DMS 273 (cell line): ENCODE measurements around the gene TBC1D22A.

ENCODE experiments used
- DNase-seq: peaks from one replicate; lab custom pipeline; 2025; ENCODE audit not compliant: unreplicated experiment; lab: John Stamatoyannopoulos, UW

TBC1D22A gene

DNA sequence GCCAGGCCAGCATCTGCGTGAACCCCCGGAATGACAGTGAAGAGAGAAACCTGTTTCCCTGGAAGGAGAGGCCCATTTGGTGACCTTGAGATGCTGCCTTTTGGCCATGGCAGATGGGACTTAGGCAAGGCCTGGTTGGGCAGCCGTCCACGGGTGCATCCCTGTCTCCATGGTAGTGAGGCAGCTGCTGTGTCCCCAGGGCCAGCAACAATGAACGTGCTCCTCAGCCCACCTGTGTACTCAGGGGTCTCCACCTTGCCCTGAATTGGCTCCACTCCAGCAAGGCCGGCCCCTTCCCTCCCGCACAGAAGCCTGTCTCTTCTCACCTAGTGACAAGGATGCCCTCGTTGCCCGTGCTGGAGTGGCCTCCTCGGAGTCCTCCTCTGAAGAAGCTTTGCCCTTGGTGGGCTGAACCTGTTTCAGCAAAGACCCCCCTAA lies 441.1 kb downstream of the TBC1D22A start:
- DNase-seq: no peak

DNA sequence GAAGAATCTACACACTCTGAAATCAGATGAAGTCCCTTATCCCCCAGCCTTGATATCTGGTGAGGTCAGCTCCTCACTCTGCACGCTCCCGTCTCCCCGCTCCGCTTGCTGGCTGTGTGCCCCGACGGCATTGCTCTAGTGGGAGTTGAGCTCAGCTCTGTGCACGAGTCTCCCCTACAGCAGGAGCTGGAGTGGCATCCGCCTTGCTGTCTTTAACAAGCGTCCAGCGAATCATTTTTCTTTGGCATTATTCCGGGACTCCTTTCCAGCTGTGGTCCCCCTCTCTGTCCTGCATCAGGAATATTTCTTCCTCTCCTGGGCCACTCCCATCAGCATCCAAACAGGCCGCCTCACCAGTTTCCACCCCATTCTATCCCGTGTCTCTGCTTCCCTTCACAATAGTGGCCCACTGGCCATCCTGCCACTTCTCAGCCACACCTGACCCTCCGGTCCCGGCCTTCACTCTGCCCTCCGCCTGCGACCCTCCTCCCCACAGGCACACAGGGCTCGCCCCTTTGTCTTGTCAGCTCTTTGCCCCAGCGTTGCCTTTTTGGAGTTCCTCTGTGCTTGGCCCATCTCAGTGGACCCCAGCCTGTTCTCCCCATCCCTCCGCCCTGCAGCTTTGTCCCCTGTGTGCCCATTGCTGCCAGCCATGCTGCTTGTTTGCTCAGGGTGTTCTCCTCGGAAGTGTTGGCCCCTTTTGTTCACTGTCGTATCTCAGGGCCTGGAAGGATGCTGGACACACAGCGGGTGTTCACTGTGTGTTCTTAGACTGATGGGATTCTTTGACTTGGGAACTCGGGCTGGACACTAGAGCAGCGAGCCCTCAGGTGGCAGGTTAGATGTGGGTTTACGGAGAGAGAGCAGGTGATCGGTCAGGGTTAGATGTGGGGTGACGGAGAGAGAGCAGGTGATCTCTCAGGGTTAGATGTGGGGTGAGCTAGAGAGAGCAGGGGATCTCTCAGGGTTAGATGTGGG lies 441.8 kb downstream of the TBC1D22A start:
- DNase-seq: no peak

DNA sequence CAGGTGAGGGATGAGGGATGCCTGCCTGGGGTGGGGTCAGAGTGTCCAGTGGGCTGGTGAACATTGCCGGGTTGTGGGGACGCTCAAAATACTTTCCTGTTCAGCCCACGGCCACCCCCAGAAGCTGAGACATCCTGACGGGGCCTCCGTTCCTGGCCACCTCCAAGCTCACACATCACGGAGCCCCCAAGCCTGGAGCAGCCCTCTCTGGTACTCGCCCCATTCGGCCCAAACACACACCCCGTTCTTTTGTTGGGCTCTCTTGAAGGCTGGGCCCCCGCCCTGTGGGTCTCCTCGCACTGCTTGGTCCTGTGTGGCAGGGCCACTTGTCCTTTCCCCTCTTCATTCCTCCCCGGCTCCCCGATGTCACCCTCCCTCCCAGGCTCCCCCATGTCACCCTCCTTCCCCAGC lies 442.6 kb downstream of the TBC1D22A start:
- no peak for DNase-seq

DNA sequence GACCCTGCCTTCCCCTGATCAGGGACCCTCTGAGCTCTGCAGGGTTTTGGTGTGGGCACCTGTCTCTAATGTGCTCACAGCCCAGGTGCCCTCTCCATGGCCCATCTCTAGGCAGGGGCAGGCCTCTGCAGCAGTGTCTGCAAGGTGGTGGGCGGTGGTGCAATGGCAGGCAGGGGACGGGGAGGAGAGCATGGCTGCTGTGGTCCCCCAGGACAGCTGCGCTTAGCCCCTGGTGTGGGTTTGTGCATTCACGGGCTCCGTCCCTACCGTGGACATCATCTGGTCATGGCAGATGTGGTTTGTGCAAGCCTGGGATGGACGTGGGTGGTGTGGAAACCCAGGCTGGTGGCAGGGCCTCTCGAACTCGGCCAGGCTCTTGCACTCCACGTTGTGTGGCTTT lies 443.1 kb downstream of the TBC1D22A start:
- DNase-seq: no peak

DNA sequence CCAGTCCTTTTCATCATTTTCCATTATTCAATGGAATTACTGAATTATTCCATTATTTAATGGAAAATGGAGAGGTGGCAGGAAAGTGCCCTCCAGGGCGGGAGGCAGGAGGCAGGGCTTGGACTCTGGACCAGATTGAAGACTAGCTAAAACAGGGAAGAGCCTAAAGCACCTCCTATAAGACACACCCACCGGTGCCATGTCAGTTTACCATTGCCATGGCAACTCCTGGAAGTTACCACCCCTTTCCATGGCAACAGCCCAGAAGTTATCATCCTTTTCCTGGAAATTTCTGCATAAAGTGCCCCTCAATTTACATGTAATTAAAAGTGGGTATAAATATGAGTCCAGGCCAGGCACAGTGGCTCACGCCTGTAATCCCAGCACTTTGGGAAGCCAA lies 443.7 kb downstream of the TBC1D22A start:
- peak; percentile 15 for DNase-seq

DNA sequence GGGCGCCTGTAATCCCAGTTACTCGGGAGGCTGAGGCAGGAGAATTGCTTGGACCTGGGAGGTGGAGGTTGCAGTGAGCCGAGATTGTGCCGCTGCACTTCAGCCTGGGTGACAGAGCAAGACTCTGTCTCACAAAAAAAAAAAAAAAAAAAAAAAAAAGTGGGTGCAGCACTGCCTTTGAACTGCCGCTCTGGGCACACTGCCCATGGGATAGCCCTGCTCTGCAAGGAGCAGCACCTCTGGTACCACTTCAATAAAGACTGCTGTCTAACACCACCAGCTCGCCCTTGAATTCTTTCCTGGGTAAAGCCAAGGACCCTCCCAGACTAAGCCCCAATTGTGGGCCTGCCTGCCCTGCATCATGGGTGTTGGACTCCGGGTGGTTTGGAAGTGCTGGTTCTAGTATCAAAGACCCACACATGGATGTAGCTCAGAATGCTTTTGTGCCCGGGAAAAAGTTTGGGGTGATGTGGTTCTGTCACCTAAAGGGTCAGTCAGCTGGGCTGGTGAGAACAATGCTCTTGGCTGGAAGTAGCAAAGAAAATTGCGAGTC lies 444.3 kb downstream of the TBC1D22A start:
- no peak for DNase-seq

DNA sequence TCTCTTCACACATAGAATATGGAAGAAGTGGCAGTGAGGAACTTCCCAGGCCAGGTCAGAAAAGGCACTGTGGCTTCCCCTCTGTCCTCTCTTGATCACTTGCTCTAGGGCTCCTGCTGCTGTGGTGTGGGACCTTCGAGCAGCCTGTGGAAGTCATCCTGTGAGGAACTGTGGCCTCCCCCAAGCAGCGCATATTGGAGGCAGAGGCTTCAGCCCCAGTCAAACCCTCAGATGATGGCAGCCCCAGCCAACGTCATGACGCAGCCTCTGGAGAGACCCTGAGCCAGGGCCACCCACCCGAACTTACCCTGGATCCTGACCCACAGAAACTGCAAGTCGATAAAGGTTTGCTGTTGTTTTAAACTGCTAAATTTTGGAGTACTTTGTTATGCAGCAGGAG lies 444.9 kb downstream of the TBC1D22A start:
- DNase-seq: no peak

DNA sequence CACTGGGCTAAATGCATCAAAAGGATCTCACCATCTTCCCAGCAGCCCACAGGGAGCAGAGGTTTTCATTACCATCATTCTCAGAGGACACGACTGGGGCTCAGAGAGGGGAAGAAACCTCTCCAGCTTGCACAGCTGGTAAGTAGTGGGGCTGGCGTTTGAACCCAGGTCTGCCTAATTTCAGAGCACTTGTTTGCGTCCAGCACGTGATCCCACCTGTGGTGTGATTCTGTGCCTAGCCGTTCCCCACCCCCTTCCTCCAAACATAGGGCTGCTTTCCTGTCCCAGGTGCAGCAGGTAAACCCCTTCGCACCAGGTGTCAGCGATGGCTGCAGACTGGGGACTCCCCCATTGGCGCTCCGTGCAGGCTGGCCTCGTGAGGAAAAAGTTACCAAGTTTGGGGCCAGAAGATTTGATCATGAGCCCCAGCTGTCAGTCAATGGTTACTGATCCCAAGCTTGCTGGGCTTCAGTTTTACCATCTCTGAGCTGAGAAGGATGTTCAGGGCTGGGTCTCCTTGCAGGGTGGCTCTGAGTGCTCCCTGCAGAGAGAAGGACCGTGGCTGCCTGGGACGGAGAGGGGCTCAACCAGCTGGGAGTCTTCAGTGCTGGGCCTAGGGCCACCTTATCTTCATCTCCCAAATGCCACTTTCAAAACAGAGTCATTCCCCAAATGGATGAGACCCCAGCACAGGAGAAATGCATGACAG lies 445.6 kb downstream of the TBC1D22A start:
- no peak for DNase-seq

DNA sequence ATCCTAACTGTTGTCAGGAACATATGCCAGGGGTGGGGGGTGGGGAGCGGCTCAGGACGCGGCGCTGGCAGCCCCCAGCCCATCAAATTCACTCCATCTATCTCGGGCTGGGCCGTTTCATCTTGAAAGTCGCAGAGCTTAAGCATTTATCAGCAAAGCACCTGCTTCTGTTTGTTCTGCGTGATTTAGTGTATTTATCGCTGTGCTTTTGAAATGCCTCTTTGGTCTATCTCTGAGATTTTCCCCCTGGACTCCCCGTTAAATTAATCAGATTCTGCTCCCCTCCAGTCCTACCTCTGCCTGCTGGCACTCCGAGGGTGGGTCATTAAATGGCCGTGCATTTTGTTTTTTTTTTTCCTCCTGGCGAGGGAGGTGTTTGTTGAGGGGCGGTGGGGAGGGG lies 446.2 kb downstream of the TBC1D22A start:
- no peak for DNase-seq

DNA sequence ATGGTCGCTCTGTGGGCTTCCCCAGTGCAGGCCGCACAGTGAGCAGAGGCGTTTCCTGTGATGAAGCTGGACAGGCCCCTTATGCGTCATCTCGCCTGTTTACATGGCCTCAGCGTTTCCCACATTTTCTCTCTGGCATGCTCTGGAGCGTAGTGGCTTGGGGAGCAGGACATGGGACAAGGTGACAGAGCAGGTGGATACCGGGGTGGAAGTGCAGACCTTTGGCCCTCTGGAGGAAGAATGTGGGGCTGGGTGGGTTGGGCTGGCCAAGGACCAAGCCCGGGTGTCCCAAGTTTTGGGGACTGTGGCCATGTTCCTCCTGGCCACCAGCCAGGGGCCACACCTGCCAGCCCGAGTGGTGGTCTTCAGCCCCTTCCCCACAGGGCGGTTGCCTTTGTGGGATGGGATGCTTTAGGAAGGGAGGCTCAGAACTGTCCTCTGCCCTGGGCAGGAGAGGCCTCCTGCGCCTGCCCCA lies 446.6 kb downstream of the TBC1D22A start:
- DNase-seq: no peak

DNA sequence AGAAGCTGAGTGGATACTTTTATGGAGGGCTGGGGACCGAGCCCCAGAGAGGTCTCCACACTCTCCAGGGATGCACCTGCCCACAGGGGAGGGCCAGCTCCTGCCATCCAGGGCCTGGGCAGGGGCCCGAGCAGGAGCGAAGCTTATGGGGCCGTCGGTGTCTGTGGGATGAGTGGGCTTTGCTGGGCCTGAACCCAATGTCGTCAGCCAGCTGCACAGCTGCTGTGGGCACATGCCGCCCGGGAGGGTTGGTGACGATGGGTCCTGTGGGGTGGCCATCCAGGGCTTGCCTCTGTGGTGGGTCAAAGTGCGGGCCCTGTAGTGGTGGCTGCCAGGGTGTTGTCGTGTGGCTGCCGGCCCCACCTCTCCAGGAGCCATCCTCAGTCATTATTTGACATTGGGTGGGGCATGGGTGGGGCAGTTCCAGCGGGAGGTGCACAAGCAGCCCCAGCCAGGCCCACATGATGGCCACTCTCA lies 447.1 kb downstream of the TBC1D22A start:
- no peak for DNase-seq

DNA sequence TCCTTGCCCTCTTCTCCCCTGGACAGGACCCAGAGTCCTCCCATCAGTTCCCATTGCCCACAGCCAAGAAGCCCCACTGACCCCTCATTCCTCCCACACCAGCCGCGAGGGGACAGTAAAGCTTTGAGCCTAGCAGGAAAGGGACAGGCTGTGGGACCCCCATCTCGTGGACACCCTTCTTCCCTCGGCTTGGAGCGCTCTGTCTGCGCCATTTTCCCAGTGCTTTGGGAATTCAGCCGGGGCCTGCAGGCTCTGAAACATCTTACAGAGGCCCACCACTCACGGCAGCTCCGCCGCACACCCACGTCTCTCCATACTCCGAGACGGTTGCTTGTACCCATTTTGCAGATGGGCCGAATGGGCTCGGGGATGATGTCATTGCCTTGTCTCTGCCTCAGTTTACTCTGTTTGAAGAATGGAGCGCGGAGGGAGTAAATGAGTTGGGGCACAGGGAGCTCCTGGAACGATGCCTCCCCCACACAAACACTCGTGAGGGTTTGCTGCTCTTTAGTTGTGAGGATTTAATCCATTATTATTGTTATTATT lies 447.7 kb downstream of the TBC1D22A start:
- DNase-seq: no peak

DNA sequence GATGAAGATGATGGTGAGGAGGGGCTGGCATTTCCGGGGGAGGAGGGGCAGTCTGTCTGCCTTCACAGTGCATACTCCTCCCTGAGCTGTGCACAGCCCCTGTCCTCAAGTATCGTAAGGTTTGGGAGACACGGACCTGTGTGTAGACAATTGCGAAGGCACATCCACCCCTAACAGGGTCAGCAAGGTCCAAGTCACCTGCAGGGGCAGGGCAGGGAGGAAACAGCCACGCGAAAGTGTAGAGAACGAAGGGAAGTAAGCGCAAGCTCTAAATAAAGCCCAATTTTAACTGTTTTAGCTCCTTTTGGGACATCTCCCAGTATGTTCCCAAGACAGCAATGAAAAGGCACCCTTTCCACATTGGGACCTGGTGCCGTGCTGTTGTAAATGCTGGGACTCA lies 448.2 kb downstream of the TBC1D22A start:
- DNase-seq: no peak

DNA sequence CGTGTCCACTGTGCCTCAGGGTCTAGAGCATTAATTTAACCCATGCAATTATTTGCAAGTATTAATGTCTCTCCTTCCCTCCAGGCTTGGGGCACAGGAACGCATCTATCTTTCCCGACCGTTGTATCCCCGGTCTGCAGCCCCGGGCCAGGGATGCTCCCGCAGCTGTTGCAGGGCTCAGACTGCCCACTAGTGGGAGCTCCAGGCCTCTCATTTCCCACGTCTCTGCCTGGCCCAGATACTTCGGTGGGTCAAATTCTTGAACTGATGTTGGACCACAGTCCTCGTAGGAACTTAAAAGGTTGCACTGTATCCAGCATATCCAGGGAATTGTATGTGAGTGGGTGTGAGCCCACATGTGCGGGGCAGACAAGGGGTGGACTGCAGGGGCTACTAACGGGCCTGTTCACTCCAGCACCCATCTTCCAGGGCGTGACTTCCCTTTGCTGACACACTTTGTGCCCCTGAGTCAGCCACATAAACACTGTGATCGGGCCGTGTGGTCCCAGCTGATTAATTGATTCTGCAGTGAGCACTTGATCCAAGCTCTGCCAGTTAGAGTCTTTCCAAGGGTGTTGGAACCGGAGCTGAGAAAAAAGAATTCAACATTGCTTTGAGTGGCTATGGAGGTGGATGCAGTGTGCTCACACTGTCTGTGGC lies 451.3 kb downstream of the TBC1D22A start:
- peak; percentile 58 for DNase-seq

DNA sequence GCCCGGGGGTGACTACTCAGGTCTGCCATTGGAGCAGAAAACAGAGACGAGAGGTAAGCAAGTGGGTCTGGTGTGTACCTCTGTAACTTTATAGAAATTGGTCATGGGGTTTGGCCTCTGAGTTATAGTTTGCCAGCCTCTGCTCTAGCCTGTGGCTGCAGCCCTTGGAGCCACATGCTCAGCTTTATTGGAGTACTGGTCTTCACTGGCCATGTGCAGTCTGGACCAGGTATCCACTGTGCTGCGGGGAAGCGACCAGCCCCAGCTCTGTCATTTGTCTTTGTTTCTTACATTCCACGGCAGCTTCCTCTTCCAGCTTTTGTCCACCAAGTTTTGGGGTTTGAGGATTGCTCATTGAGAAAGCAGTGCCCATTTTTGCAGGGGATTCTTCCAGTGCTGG lies 453.4 kb downstream of the TBC1D22A start:
- no peak for DNase-seq

DNA sequence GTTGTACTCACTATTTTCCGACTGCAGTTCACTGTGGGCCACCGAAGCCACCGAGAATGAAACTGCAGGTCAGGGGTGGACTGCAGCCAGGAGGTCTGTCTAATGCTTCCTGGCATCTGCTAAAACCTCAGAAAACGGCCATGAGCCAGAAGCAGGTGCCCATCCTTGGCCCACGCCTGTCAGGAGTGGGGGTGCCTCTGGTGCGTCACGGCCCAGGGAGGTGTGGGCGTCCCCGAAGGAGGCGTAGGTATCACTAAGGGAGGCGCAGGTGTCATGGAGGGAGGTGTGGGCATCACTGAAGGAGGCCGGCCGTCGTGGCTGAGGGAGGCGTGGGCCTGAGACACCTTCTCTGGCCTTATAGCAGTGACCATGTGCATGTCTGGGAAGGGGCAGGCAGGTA lies 456.2 kb downstream of the TBC1D22A start:
- DNase-seq: no peak

DNA sequence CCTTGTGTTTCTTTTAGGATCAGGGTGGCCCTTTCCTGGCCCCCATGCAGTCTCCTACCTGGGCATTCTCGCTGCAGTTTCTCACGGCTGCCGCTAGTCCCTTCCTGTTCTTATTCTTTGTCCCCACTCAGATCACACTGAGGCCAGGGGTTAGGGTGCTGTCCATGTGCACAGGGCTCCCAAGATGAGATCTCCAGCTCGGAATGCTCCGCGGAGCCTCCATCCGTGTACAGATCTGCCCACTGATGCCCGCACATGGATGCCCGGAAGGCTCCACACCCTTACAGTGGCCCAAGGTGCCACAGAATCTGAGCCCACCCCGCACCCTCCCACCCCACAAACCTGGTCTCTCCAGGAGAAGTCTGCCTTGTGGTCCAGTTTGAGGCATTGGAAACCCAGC lies 457.3 kb downstream of the TBC1D22A start:
- no peak for DNase-seq

DNA sequence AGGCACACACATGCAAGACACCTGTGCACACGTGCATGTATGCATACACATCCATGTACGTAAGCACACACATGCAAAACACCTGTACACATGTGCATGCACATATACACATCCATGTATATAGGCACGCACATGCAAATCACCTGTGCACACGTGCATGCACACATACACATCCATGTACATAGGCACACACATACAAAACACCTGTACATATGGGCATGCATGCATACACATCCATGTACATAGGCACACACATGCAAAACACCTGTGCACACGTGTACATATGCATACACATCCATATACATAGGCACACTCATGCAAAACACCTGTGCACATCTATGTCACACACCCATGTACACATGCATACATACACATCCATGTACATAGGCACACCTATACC lies 458.3 kb downstream of the TBC1D22A start:
- no peak for DNase-seq

DNA sequence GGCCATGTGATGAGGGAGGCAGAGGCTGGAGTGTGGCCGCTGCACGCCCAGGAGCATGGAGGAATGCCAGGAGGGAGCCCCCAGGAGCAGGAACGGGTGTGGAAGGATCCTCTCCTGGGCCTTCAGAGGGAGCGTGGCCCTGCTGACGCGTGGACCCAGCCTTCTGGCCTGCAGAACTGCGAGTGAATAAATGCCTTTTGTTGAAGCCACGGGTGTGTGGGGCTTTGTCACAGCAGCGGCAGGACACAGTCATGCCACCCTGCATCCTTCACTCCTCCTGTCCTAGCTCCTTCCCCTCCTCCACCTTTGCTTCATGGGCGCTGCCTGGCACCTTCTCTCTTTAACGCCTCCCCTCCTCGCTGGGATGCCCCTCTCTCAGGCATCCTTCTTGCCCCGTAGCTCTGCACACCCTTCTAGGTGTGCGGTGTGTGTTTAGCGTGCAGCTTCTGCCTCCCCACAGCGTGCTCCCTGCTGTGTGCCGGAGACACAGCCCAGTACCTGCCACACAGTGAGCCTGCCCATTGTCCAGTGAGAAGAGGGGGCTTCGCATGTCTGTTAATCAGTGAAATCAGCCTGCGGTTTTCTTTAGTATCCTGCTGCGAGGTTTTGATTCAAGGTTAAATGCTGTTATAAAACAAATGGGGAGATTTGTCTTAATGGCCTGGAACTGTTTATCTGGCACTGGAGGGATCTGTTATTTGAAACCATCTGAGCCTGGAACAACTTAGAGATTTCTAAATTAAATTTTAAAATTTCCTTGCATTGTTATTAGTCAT lies 459.6 kb downstream of the TBC1D22A start:
- DNase-seq: no peak
